ENCODE data around the gene ZNF2. TPM values are rescaled to one million over a fixed set of nuclear protein-coding genes. Genes with fewer than 3 reads are reported as not detected.
A peak's percentile ranks its signal among the peaks of the same experiment; 100 is the strongest.

ZNF2 gene
- total and polyA plus RNA-seq, 2 of the 13 experiments (the other 11 are each of a cell fraction or from before 2014, with no cell fraction given): 4.3 to 6.1 TPM

- TF ChIP-seq ARID4A (CRISPR knock-in tag; IDR thresholded peaks at IDR 0.05; ENCODE audit: borderline replicate concordance) (peak; percentile 93), SMAD9 (CRISPR knock-in tag; IDR thresholded peaks at IDR 0.05) (no peak), RFX5 (IDR thresholded peaks at IDR 0.05; ENCODE audit: low read depth, low read length) (no peak), TAF15 (IDR thresholded peaks at IDR 0.05; ENCODE audit: low read depth, low read length, poor library complexity, severe bottlenecking) (peak; percentile 89), KDM1A (CRISPR knock-in tag; IDR thresholded peaks at IDR 0.05) (peak; percentile 90), ZNF17 (CRISPR knock-in tag; IDR thresholded peaks at IDR 0.05) (no peak), ZBTB7B (CRISPR knock-in tag; IDR thresholded peaks at IDR 0.05) (peak; percentile 60; the same call in 1 of the 2 replicates), HINFP (CRISPR knock-in tag; IDR thresholded peaks at IDR 0.05; ENCODE audit: low read depth) (peak; percentile 93; the same call in 1 of the 2 replicates), ZBTB34 (CRISPR knock-in tag; IDR thresholded peaks at IDR 0.05) (peak; percentile 81), ZNF431 (CRISPR knock-in tag; IDR thresholded peaks at IDR 0.05; ENCODE audit: borderline replicate concordance, low read depth) (peak; percentile 78; the same call in 1 of the 2 replicates), BCL6 (CRISPR knock-in tag; IDR thresholded peaks at IDR 0.05) (peak; percentile 33), THYN1 (CRISPR knock-in tag; IDR thresholded peaks at IDR 0.05; ENCODE audit: borderline replicate concordance, low read depth) (no peak), MXD3 (CRISPR knock-in tag; IDR thresholded peaks at IDR 0.05) (peak; percentile 93; the same call in 1 of the 2 replicates)
- TF ChIP-seq, protein P1, sequence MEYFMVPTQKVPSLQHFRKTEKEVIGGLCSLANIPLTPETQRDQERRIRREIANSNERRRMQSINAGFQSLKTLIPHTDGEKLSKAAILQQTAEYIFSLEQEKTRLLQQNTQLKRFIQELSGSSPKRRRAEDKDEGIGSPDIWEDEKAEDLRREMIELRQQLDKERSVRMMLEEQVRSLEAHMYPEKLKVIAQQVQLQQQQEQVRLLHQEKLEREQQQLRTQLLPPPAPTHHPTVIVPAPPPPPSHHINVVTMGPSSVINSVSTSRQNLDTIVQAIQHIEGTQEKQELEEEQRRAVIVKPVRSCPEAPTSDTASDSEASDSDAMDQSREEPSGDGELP (IDR thresholded peaks at IDR 0.05; ENCODE audit: borderline replicate concordance, low read depth): peak; percentile 53; the same call in 1 of the 2 replicates
- TF ChIP-seq, protein P2, sequence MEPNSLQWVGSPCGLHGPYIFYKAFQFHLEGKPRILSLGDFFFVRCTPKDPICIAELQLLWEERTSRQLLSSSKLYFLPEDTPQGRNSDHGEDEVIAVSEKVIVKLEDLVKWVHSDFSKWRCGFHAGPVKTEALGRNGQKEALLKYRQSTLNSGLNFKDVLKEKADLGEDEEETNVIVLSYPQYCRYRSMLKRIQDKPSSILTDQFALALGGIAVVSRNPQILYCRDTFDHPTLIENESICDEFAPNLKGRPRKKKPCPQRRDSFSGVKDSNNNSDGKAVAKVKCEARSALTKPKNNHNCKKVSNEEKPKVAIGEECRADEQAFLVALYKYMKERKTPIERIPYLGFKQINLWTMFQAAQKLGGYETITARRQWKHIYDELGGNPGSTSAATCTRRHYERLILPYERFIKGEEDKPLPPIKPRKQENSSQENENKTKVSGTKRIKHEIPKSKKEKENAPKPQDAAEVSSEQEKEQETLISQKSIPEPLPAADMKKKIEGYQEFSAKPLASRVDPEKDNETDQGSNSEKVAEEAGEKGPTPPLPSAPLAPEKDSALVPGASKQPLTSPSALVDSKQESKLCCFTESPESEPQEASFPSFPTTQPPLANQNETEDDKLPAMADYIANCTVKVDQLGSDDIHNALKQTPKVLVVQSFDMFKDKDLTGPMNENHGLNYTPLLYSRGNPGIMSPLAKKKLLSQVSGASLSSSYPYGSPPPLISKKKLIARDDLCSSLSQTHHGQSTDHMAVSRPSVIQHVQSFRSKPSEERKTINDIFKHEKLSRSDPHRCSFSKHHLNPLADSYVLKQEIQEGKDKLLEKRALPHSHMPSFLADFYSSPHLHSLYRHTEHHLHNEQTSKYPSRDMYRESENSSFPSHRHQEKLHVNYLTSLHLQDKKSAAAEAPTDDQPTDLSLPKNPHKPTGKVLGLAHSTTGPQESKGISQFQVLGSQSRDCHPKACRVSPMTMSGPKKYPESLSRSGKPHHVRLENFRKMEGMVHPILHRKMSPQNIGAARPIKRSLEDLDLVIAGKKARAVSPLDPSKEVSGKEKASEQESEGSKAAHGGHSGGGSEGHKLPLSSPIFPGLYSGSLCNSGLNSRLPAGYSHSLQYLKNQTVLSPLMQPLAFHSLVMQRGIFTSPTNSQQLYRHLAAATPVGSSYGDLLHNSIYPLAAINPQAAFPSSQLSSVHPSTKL (CRISPR knock-in tag; IDR thresholded peaks at IDR 0.05): peak; percentile 47; the same call in 1 of the 2 replicates
Measured at GRCh38 chr2:95121407-95122196, 44.0 kb upstream of the ZNF2 start, which contains the start of gene MRPS5 (continued).

Data from HepG2 (cell line).